ENCODE data around the gene IFNA16.
"Not testable (repeated sequence)": the region's sequence is repeated elsewhere in the genome, so short reads cannot be mapped to it uniquely, and the experiment has no call there.

The IFNA16 gene

GRCh38 chr9:21217211-21217610 lies at the start of gene IFNA16:
Gene IFNA16 (minus strand): TSS chr9:21217311. CDS start chr9:21217305, 6 bp downstream.
- DNase-seq = not testable (repeated sequence)

GRCh38 chr9:21265421-21266189 lies 48.5 kb upstream of the IFNA16 start:
- no peak for DNase-seq

- DNase-seq = no peak
Observed at GRCh38 chr9:21255538-21256212, 38.6 kb upstream of the IFNA16 start.

GRCh38 chr9:21252721-21253547 lies 35.8 kb upstream of the IFNA16 start:
- no peak for DNase-seq

GRCh38 chr9:21251638-21252037 lies 34.5 kb upstream of the IFNA16 start:
- DNase-seq = no peak

DNA sequence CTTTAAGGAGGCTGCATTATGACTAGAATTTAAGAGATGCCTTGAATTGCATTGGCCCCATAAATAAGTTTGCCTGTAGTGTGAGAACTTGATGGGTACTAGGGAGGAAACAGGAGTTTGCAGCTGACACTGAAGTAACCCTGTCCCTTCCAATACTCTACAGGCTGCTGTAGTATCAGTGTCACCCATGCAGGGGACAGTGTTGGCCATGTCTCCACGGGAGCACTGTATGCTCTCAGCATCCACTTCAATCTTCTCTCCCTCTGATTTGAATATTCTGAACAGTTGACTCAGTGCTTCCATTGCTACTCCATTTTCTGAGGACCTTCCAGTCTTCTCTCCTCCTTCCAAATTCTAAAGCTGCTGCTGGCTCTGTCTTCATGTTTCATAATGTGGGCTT lies 34.1 kb upstream of the IFNA16 start:
- DNase-seq = no peak

DNA sequence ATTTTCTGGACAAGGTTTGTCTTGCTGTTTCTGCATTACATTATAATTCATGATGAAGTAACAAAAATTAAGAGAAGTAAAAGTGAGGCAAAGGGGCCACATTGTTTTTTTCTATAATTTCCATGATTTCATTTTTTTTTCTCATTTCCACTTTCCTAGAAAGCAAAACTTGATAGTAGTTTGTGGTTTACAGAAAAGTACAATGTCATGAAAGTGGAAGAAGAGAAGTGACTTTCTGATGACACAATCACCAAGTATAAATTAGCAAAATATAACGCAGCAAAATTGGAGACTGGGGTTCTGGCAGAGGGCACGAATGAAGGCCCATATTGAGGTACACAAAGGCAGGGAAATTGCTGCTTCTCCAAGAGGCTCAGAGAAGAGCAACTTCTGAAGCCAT lies 27.7 kb upstream of the IFNA16 start:
- DNase-seq = no peak

DNA sequence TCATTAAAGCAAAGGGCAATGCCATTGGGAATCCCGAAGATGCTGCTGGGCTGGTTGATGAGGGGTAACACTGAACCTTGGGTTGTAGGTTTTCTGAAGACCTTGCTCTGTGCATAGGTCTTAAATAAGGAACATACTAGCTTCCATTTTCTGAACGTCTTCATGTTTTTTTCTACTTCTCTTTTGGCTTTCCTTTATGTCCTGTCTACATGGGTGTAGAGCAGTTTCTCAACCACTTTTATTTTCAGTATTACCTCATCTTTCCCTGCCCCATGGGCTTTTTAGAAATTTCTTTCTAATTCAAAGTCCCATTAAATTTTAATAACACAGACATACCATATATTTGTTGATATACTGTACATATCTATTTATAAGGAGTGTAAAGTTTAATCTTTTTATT lies 22.8 kb upstream of the IFNA16 start, which contains the start of gene IFNA14:
TSS of gene IFNA14 (minus strand) at position 95 of the 400 bp plus-strand sequence. CDS start at position 25, 70 bp downstream.
- no peak for DNase-seq

DNA sequence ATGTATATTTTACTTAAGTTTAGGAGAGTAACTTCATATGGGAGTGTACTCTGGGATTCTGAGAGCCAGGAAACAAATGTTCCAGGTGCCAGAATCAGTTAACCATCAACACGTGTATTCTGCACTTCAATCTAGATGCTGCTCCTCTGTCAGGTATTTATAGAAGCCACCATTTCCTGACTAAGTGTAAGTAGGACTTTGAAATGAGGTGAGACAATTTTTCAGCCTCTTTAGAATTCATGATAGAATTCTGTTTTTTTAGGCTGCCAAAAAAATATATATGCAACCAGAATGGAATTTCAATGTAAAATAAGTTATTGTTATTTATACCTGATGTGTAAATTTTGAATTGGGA lies 19.2 kb upstream of the IFNA16 start:
- not testable (repeated sequence) for DNase-seq

- DNase-seq = peak; percentile 34
Observed at GRCh38 chr9:21235468-21236359, 18.6 kb upstream of the IFNA16 start.

- DNase-seq = no peak
Observed at GRCh38 chr9:21234153-21234687, 17.1 kb upstream of the IFNA16 start.

DNA sequence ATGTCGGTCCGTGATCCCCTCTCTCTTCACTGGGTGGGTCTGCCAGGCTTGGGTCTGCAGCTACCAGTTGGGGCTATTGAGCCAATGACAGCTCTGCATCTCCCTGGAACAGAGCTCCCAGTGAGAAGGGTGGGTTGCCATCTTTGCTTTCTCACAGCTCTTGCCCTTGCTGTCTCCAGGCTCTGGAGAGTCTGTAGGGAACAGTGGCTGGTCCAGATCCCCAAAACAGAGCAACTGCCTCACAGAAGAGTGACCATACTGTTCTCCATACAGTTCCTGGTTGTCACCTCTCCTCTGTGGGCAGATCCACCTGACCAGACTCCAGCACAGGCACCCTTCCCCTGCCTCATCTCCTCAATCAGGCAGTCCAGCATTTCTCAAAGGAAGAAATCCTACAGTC lies 16.1 kb upstream of the IFNA16 start:
- no peak for DNase-seq

DNA sequence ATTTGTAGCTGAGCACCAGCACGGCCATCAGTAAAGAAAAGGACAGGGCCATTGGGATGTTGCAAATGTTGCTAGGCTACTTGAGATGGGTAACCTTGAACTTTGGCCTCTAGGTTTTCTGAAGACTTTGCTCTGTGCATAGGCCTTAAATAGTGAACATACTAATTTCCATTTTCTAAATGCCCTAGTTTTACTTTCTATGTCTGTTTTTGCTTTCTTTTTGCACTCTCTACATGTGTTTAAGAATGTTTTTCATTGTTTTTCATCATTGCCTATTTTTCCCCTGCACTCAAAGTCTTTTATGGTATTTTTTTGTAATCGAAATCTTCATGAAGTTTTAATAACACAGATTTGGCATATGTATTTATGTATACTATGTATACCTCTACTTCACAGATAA lies 11.0 kb upstream of the IFNA16 start, which contains the start of gene IFNA17:
TSS of gene IFNA17 (minus strand) at position 101 of the 400 bp plus-strand sequence. CDS start at position 52, 49 bp downstream.
- DNase-seq = no peak

- DNase-seq = not testable (repeated sequence)
Observed at GRCh38 chr9:21213411-21214326, 3.4 kb downstream of the IFNA16 start.

- DNase-seq = not testable (repeated sequence)
Observed at GRCh38 chr9:21212160-21212559, 5.0 kb downstream of the IFNA16 start.

- DNase-seq = not testable (repeated sequence)
Observed at GRCh38 chr9:21210782-21211181, 6.3 kb downstream of the IFNA16 start.

- DNase-seq = no peak
Observed at GRCh38 chr9:21210311-21210710, 6.8 kb downstream of the IFNA16 start.

DNA sequence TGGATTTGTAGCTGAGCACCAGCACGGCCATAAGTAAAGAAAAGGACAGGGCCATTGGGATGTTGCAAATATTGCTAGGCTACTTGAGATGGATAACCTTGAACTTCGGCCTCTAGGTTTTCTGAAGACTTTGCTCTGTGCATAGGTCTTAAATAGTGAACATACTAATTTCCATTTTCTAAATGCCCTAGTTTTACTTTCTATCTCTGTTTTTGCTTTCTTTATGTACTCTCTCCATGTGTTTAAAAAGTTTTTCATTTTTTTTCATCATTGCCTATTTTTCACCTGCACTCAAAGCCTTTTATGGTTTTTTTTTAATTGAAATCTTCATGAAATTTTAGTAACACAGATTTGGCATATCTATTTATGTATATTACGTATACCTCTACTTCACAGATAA lies 10.1 kb downstream of the IFNA16 start, which contains the start of gene IFNA10:
TSS of gene IFNA10 (minus strand) at position 101 of the 400 bp plus-strand sequence. CDS start at position 55, 46 bp downstream.
- not testable (repeated sequence) for DNase-seq

DNA sequence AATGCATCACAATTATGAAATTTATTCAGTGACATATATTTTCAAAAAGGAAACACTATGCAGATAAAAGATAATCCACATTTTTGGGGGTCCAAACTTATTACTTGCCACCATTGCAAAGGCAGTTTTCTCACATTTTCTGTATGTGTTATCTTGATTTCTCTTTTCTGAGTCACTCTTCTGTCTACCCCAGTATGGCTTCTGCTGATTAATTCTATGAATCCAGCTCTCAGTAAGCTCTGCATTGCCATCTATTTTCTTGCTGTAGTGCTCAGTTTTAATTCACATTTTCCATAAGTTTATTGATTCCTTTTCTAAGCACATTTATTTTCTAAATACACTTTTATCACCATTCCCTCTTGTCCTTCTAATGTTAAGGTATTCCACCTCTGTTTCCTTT lies 11.9 kb downstream of the IFNA16 start:
- DNase-seq = no peak

DNA sequence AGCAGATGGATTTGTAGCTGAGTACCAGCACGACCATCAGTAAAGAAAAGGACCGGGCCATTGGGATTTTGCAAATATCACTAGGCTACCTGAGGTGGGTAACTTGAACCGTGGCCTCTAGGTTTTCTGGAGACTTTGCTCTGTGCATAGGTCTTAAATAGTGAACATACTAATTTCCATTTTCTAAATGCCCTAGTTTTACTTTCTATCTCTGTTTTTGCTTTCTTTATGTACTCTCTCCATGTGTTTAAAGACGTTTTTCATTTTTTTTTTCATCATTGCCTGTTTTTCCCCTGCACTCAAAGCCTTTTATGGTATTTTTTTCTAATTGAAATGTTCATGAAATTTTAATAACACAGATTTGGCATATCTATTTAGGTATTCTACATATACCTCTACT lies 15.0 kb downstream of the IFNA16 start, which contains the start of gene IFNA7:
TSS of gene IFNA7 (minus strand) at position 101 of the 400 bp plus-strand sequence. CDS start at position 61, 40 bp downstream.
- not testable (repeated sequence) for DNase-seq
